PC-3 (cell line): ENCODE measurements around the gene CEP128. TPM values are rescaled to one million over a fixed set of nuclear protein-coding genes. Genes with fewer than 3 reads are reported as not detected.
A peak's percentile ranks its signal among the peaks of the same experiment; 100 is the strongest.

Source experiments
- ATAC-seq: fragments of 200-7000 bp; cut with Tn5 transposase; 2 replicates; pipeline ENCODE4 v1.9.1; 2020; ENCODE audit warnings: mild to moderate bottlenecking, moderate library complexity
- BruUV-seq: library from RNA; stranded (reverse); fragments of 400-500 nt; replicated peaks from 2 replicates; lab custom pipeline; 2021; lab: Mats Ljungman, UMichigan
- CTCF ChIA-PET: fragments of 300-600 bp; sonication (Branson Sonifier 250); formaldehyde crosslinking; loops from one replicate; lab custom pipeline; 2022; ENCODE audit warnings: antibody characterized with exemption; lab: Charles Lee
- POLR2A ChIA-PET: fragments of 300-600 bp; sonication (Branson Sonifier 250); formaldehyde crosslinking; loops from one replicate; lab custom pipeline; 2022; ENCODE audit warnings: antibody characterized with exemption; ENCODE audit not compliant: unreplicated experiment; lab: Charles Lee
- DNase-seq: peaks from one replicate; pipeline ENCODE4 v3.0.0-alpha.2; 2015
- H2AFZ ChIP-seq: fragments of 300-600 bp; sonication (generic); 2 replicates; pipeline ENCODE4 v1.6.0; 2016; ENCODE audit warnings: antibody characterized with exemption, low read length
- H3F3A ChIP-seq: fragments of 300-600 bp; sonication (generic); one replicate; pipeline ENCODE4 v1.6.0; 2017; ENCODE audit warnings: antibody characterized with exemption, low read length, control low read depth, mild to moderate bottlenecking; ENCODE audit not compliant: unreplicated experiment
- H3K27ac ChIP-seq: fragments of 300-600 bp; sonication (generic); 2 replicates; pipeline ENCODE4 v1.5.1; 2016; ENCODE audit warnings: mild to moderate bottlenecking, low read length
- H3K27me3 ChIP-seq: fragments of 300-600 bp; sonication (generic); 2 replicates; pipeline ENCODE4 v1.6.1; 2016; ENCODE audit warnings: low read length, mixed read lengths
- H3K36me3 ChIP-seq: fragments of 300-600 bp; sonication (generic); 2 replicates; pipeline ENCODE4 v1.6.1; 2016; ENCODE audit warnings: low read depth, mixed run types, low read length, mixed read lengths
- H3K4me1 ChIP-seq: fragments of 300-600 bp; sonication (generic); 2 replicates; pipeline ENCODE4 v1.5.1; 2016; ENCODE audit warnings: low read length; ENCODE audit not compliant: insufficient read depth
- H3K4me2 ChIP-seq: fragments of 300-600 bp; sonication (generic); 2 replicates; pipeline ENCODE4 v1.6.0; 2016; ENCODE audit warnings: low read length
- H3K4me3 ChIP-seq: fragments of 300-600 bp; sonication (generic); 2 replicates; pipeline ENCODE4 v1.5.1; 2016; ENCODE audit warnings: mild to moderate bottlenecking, low read length, mixed read lengths
- H3K79me2 ChIP-seq: fragments of 300-600 bp; sonication (generic); 2 replicates; pipeline ENCODE4 v1.6.1; 2017; ENCODE audit warnings: low read length, mixed read lengths
- H3K9ac ChIP-seq: fragments of 300-600 bp; sonication (generic); 2 replicates; pipeline ENCODE4 v1.6.0; 2016; ENCODE audit warnings: mild to moderate bottlenecking, low read length
- H3K9me2 ChIP-seq: fragments of 300-600 bp; sonication (generic); replicated peaks from 2 replicates; pipeline ENCODE4 v1.6.1; 2016; ENCODE audit warnings: mixed run types, low read length, mixed read lengths
- H3K9me3 ChIP-seq: fragments of 300-600 bp; sonication (generic); 2 replicates; pipeline ENCODE4 v1.6.1; 2016; ENCODE audit warnings: low read length, mixed read lengths
- H4K20me1 ChIP-seq: fragments of 300-600 bp; sonication (generic); 2 replicates; pipeline ENCODE4 v1.6.1; 2016; ENCODE audit warnings: low read length, mixed read lengths
- CTCF ChIP-seq: fragments of 300-600 bp; sonication (generic); conservative IDR thresholded peaks from 2 replicates; pipeline ENCODE4 v1.5.1; 2017; ENCODE audit warnings: antibody characterized with exemption, low read depth, mild to moderate bottlenecking, low read length
- EZH2 ChIP-seq: fragments of 300-600 bp; sonication (generic); IDR thresholded peaks from one replicate; pipeline ENCODE4 v1.6.1; 2017; ENCODE audit warnings: antibody characterized with exemption, mild to moderate bottlenecking, low read length; ENCODE audit not compliant: unreplicated experiment
- EZH2phosphoT487 ChIP-seq: fragments of 300-600 bp; sonication (generic); IDR thresholded peaks from 2 replicates; pipeline ENCODE4 v1.6.1; 2018; ENCODE audit warnings: mild to moderate bottlenecking, antibody characterized with exemption, low read length, borderline replicate concordance
- intact Hi-C: fragments of 100-400 bp; cut with micrococcal nuclease; formaldehyde crosslinking; loops from 2 replicates; pipeline ENCODE4 v1.9.0; 2023
- total RNA-seq: library from RNA; depleted of rRNA; stranded (reverse); fragments of >200 nt; gene quantifications from 2 replicates; pipeline ENCODE4 v1.2.3, GENCODE V29; 2014

The CEP128 gene
- total RNA-seq, 1 experiment from 2014 or later, result 11.6 TPM

DNA sequence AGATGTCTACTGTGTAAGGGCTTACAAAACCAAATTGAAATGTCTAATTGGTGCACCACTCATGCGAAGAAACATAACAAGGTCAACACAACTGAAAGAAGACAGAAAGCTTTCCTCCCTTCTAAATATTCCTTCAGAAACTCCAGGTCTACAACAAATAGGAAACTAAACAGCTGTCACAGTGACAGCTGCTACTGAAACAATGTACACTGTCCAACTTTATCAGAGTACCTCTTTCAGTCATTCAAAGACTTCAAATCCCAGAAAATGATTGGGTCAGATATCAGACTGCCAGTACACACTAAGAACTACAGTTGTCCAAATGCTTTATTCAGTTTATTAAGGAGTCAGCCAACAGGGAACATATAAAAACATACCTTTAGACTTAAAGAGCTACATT is 35.2 kb downstream of the CEP128 start:
- Histone ChIP-seq H2AFZ (no peak overlapping the region), H3K79me2 (no peaks in the 10 kb centered on the region), H3K36me3 (peaks cover 4% of the 10 kb centered on the region; the same call in 1 of the 2 replicates), H3K9me2 (no peaks in the 10 kb centered on the region), H3F3A (no peaks in the 10 kb centered on the region), H4K20me1 (no peaks in the 10 kb centered on the region), H3K4me3 (no peak overlapping the region), H3K27ac (no peak overlapping the region), H3K27me3 (no peaks in the 10 kb centered on the region), H3K9ac (no peak overlapping the region), H3K4me2 (no peak overlapping the region), H3K9me3 (no peaks in the 10 kb centered on the region), H3K4me1 (peaks cover 6% of the 10 kb centered on the region)
- TF ChIP-seq EZH2, result no peak
- no peak for TF ChIP-seq CTCF
- no peak for TF ChIP-seq EZH2phosphoT487
- ATAC-seq (no peak), DNase-seq (no peak)
- CTCF ChIA-PET, result no interaction called here
- intact Hi-C loops, result no loop called here
- BruUV-seq, result no TSS peak
- POLR2A ChIA-PET, result no interaction called here

DNA sequence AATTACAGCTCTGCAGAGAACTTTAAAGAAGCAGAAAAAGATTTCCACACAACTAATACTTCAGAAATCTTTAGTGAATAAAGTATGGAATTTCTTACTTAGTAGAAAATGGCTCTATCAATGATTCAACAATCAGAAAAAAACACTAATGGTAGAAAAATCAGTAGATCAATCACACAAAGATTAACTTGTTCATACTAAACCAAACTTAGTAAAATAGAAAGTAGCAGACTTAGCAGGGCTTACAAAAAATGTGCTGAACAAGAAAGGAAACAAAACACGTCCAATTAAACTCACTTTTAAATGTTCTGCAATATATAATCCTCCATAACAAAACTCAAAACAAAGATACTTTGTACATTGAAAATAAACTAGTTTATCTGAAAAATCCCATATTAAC is 38.9 kb downstream of the CEP128 start:
- Histone ChIP-seq H3K9me3 (no peaks in the 10 kb centered on the region), H4K20me1 (no peaks in the 10 kb centered on the region), H3K9ac (no peak overlapping the region), H3K27ac (no peak overlapping the region), H3K4me3 (no peak overlapping the region), H3K36me3 (peaks cover 11% of the 10 kb centered on the region; the same call in 1 of the 2 replicates), H3K4me2 (no peak overlapping the region), H2AFZ (no peak overlapping the region), H3K79me2 (no peaks in the 10 kb centered on the region), H3K9me2 (no peaks in the 10 kb centered on the region), H3K27me3 (no peaks in the 10 kb centered on the region), H3K4me1 (peaks cover 9% of the 10 kb centered on the region), H3F3A (no peaks in the 10 kb centered on the region)
- TF ChIP-seq CTCF, result no peak
- TF ChIP-seq EZH2phosphoT487, result no peak
- no peak for TF ChIP-seq EZH2
- intact Hi-C loops, result no loop called here
- CTCF ChIA-PET, result no interaction called here
- POLR2A ChIA-PET, result interaction anchor here (0.6 kb wide), 1 partner anchor 1159 kb away, joined by 3 read pairs; no protein-coding TSS in a partner anchor
- DNase-seq (no peak), ATAC-seq (no peak)
- BruUV-seq, result no TSS peak

- no TSS peak for BruUV-seq
- Histone ChIP-seq H4K20me1 (no peaks in the 10 kb centered on the region), H3K4me3 (no peak overlapping the region), H3K4me2 (no peak overlapping the region), H3F3A (no peaks in the 10 kb centered on the region), H3K9me3 (no peaks in the 10 kb centered on the region), H3K9ac (no peak overlapping the region), H3K27me3 (no peaks in the 10 kb centered on the region), H2AFZ (no peak overlapping the region), H3K36me3 (peaks cover 11% of the 10 kb centered on the region; the same call in 1 of the 2 replicates), H3K27ac (no peak overlapping the region), H3K9me2 (no peaks in the 10 kb centered on the region), H3K79me2 (no peaks in the 10 kb centered on the region), H3K4me1 (peaks cover 9% of the 10 kb centered on the region)
- CTCF ChIA-PET, result no interaction called here
- no peak for DNase-seq
- TF ChIP-seq EZH2, result no peak
- ATAC-seq, result 0 out of 2 replicates have a peak, but pooled peaks have one; percentile 29
- POLR2A ChIA-PET, result no interaction called here
- intact Hi-C loops, result no loop called here
These were observed 39.7 kb downstream of the CEP128 start for GRCh38 chr14:80901822-80902221.
